NCI-H2107 (cell line): Measurements from ENCODE around the gene NR2F2.

ENCODE experiments used
- DNase-seq: peaks from one replicate; lab custom pipeline; 2025; lab: John Stamatoyannopoulos, UW

Gene NR2F2

DNA sequence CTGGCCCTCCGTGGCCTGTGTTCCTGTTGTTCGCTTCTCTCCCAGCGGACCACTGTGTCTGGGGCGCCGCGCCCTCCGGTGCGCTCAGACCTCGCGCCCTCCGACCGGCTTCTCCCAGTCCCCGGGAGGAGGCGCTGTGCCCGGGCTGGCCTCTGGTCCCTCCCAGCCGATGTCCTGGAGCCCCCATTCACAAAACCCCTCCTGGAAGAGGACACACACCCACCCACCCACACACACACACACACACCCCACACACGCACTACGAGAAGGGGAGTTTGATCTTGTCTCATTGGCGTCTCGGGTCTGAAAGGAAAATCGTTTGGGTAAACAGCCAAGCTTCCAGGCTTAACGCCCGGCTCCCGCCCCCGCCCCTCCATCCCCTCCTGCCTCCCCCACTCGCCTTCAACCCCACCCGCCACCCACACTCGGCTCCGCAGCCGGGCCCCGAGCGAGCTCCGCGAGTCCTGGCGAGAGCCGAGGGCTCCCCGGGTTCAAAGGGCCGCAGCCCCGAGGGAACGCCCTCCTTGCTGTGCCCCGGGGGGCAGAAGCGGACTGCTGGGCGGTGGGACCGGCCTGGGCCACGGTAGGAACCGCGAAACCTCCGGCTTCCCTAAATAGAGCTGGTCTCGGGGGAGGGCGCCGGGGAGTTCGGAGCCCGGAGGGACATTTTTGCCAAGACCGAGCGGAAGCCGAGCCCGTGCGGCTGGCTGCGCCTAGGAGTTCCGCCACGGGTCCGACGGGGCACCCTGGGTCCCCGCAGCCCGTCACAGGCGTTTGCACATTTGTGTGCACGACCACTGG is 23.6 kb downstream of the NR2F2 start:
- no peak for DNase-seq

GRCh38 chr15:96354731-96355567 is 24.4 kb downstream of the NR2F2 start:
- DNase-seq = no peak

- no peak for DNase-seq
Measured at GRCh38 chr15:96355568-96356187, 25.2 kb downstream of the NR2F2 start.

DNA sequence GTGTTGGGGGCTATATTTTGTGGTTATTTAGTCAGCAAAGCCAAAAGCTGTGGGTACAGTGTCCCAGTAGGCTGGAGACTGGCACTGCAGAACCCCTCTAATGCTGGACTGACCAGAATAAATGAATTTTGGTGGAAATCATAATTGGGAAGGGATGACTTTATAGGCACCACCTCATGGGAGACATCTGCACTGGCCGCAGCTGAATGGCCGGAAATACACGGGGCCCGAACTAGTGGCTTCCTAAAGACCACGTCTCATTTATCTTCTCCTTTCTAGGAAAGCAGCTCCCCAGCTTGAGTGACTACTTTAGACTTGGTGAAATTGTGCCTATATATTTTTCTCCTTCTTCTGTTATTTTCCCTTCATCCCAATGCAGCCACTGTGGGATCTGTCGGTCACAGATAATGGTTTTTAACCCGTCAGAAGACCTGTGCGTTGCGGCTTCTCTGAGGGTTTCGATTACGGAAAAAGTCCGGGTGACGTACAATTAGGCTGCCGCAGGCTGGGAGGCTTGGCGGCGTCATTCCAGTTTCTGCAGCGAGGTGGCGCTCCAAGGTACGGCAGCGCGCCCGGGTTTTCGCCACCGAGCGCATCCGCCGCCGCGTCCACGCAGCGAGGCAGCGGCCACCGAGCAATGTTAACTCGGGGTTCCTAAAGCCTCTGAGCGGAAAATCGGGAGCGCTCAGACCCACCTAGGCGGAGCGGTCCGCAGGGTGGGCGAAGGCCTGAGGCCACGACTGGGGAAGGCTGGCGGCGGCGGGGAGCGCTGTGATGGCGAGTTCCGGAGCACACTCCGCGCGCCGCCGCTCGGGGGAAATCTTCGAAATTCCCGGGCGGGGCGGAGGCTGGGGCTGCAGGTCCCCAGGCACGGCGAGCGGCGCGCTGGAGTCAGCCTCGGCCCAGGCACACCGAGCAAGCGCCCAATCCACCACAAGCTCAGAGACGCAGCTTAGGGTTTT is 26.3 kb downstream of the NR2F2 start:
- peak; percentile 68 for DNase-seq

GRCh38 chr15:96358001-96358801 is 27.7 kb downstream of the NR2F2 start:
- DNase-seq = no peak

DNA sequence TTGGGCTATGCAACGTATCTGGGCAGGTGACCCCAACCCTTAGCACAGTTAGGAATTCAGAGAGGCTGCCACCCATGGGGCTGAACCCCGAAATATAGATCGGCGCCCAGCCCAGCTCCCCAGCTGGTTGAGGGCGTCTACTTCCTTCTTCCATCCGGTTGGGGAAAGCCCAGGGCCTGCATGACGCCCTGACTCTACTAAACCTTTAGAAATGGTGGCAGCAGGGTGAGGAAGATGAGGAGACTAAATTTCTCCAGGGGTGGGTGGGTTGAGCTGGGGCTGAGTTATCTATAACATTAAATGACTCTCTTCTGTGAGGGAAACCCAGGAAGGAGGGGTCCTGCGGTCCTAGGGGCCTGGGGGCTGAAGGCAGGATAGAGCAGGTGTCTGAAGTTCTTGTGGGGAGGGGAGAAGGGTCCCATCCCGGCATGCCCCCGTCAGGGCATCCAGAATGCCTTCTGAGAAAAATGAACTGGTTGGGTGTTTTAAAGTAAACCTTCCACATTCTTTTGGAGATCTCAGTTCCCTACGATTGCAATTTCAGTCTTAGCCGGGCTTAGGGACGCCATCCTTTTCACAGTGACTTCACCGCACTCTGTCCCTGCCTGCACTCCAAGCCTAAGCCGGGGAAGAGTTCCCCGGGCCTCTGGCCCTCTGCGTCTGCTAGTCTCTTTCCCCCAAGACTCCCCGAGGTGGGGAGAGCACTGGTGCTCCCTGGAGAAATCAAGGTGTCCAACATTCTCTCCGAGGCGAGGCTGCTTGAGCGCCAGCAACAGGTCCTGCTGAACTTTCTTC is 28.5 kb downstream of the NR2F2 start:
- no peak for DNase-seq

- DNase-seq = no peak
Measured at GRCh38 chr15:96359616-96360521, 29.4 kb downstream of the NR2F2 start.

DNA sequence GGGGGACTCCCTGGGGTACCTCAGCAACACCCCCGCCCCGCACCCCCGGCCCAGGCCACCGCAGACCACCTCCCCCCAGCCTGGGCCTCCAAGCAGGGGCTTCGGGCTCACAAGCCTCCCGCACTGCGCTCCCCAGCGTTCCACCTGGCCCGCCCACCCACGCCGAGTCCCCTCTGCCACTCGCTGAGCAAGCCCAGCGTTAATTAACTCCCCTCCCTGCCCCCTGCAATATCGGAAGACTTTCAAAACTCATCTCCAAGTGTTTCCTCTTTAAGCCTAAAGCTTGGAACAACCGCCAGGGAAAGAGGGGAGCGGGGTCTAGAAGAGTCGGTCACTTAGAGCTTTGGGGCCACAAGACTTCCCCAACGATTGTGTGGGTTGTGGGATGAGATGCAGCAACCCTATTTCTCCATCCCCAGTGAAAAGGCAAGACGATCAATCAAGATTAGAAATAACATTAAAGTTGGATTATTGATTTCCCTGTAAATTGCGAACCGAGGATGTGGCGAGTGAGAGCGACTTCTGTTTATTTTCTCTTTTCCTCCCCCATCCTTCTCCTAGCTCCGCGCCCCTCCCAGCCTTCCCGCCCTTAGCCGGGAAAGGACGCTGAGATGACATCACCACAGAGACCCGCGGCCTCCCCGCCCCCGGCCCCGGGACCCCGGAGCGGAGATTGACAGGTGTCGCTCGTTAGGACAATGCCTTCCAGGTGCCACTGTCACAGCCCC is 30.2 kb downstream of the NR2F2 start:
- DNase-seq = no peak

DNA sequence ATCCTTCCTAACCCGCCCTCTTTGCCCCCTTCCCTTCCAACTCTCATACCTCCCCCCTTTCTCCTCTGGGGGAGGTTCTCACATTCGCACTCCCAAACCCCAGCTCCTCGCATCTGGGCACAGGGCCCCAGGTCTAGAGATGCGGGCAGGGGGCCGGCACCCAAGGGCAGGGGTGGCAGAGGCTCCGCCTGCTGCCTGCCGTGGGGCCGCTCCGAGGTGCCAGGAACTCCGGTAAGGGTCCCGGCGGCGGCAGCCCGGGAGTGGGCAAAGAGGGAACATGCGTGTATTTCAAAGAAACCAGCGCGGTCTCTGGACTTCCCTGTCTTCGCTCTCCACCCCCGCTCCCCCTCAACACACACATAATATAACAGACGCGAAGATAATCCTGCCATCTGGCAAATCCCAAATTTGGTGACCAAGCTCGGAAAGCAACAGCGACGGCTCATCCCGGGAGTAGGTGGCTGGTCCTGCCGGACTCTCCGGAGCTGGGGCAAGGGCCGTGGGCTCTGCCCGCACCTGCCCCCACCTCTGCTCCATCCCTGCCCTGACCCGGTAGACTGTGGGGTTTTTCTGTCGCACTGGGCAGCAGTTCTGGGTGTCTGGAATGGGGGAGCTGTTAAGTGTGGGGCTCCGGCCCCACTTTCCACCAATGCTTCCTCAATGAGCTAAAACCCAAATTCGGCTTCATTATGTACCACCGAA is 31.0 kb downstream of the NR2F2 start:
- no peak for DNase-seq

GRCh38 chr15:96362011-96362754 is 31.7 kb downstream of the NR2F2 start:
- DNase-seq = no peak

- no peak for DNase-seq
Measured at GRCh38 chr15:96362755-96363651, 32.5 kb downstream of the NR2F2 start.

DNA sequence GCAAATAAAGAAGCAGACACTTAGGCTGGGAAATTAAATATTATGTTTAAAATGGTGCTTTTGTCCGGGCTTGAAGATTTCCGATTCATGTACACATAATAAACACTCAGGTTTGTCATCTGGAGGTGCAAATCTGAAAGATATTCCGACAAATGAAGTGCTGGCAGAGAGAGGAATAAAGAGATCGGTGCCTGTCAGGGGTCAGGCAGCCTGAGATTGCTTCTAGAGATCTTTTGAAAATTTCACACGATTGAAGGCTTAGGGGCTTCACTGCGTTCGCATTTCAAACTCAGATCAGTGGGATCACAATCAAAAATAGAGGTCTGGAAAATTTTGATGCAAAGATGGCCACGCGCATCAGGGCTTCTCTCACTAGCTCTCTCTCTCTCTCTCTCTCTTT is 33.2 kb downstream of the NR2F2 start:
- no peak for DNase-seq

GRCh38 chr15:96365781-96366525 is 35.5 kb downstream of the NR2F2 start:
- no peak for DNase-seq

GRCh38 chr15:96366526-96366877 is 36.0 kb downstream of the NR2F2 start:
- DNase-seq = no peak
